Measurements from ENCODE around the gene TMEM116. TPM values are rescaled to one million over a fixed set of nuclear protein-coding genes. Genes with fewer than 3 reads are reported as not detected.

TMEM116 gene
- total and polyA plus RNA-seq, 5 donors, result 9.3 to 24.1 (median 17.1) TPM

GRCh38 chr12:112023759-112024396, 10.9 kb upstream of the TMEM116 start:
- WGBS, result 89% methylated on average over 4 of the region's 4 CpGs
- Histone ChIP-seq H3K4me1 (ENCODE audit: control insufficient read depth, insufficient read depth, low read length) (peaks cover 2% of the 10 kb centered on the region), H3K9me3 (ENCODE audit: control insufficient read depth, low read length) (no peaks in the 10 kb centered on the region), H3K4me3 (ENCODE audit: low read length) (no peak overlapping the region), H3K27ac (ENCODE audit: low read length) (no peak overlapping the region), H3K27me3 (ENCODE audit: control insufficient read depth, insufficient read depth) (no peaks in the 10 kb centered on the region)
- ATAC-seq (no peak), DNase-seq (no peak)
- intact Hi-C loops (cut with DNase I), result no loop called here

DNA sequence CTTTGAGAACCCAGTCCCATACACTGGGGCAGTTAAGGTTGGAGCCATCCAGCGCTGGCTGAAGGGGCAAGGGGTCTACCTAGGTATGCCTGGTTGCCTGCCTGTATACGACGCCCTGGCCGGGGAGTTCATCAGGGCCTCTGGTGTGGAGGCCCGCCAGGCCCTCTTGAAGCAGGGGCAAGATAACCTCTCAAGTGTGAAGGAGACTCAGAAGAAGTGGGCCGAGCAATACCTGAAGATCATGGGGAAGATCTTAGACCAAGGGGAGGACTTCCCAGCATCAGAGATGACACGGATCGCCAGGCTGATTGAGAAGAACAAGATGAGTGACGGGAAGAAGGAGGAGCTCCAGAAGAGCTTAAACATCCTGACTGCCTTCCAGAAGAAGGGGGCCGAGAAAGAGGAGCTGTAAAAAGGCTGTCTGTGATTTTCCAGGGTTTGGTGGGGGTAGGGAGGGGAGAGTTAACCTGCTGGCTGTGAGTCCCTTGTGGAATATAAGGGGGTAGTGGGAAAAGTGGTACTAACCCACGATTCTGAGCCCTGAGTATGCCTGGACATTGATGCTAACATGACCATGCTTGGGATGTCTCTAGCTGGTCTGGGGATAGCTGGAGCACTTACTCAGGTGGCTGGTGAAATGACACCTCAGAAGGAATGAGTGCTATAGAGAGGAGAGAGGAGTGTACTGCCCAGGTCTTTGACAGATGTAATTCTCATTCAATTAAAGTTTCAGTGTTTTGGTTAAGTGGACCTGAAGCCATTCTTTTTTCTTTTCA, 9.5 kb upstream of the TMEM116 start:
- intact Hi-C loops (cut with DNase I), result no loop called here
- Histone ChIP-seq H3K27ac (ENCODE audit: low read length) (no peak overlapping the region), H3K27me3 (ENCODE audit: control insufficient read depth, insufficient read depth) (no peaks in the 10 kb centered on the region), H3K4me1 (ENCODE audit: control insufficient read depth, insufficient read depth, low read length) (peaks cover 2% of the 10 kb centered on the region), H3K4me3 (ENCODE audit: low read length) (no peak overlapping the region), H3K9me3 (ENCODE audit: control insufficient read depth, low read length) (no peaks in the 10 kb centered on the region)
- no peak for DNase-seq
- ATAC-seq, result peak; percentile 32 to 36
- 87% methylated on average over 11 of the region's 11 CpGs for WGBS

DNA sequence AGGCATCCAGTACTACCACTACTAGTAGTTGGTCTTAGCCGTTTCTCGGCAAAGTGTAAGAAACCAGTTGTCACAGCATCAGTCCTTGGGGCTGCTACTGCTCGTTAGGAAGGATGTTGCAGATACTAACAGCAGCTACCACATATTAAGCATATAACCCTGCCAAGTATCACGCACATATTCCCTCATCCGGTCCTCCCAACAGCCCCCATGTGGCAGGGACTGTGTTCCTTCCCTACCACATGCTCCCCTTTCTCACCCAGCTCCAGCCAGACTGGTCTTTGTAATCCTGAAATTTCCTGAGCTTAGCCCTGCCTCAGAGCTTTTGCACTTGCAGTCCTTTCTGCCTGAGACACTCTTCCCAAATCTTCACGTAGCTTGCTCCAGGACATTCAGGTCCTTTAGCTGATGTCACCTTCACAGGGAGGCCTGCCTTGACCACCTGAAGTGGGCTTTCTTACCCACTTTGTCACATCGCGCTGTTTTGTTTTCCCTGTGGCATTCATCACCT, 8.0 kb upstream of the TMEM116 start:
- Histone ChIP-seq H3K4me1 (ENCODE audit: control insufficient read depth, insufficient read depth, low read length) (peaks cover 2% of the 10 kb centered on the region), H3K27me3 (ENCODE audit: control insufficient read depth, insufficient read depth) (no peaks in the 10 kb centered on the region), H3K9me3 (ENCODE audit: control insufficient read depth, low read length) (no peaks in the 10 kb centered on the region), H3K4me3 (ENCODE audit: low read length) (no peak overlapping the region), H3K27ac (ENCODE audit: low read length) (no peak overlapping the region)
- DNase-seq, result no peak
- 85% methylated on average over 8 of the region's 8 CpGs for WGBS
- no peak for ATAC-seq
- intact Hi-C loops (cut with DNase I), result no loop called here

GRCh38 chr12:112018571-112019237, 5.7 kb upstream of the TMEM116 start:
- ATAC-seq, result no peak
- no peak overlapping the region for H3K4me3 ChIP-seq (ENCODE audit: low read length)
- intact Hi-C loops (cut with DNase I), result loop anchor here in 2 of 4 donors (10.0 kb wide), 1 partner anchor 74 kb away; no protein-coding TSS in a partner anchor
- H3K9me3 ChIP-seq (ENCODE audit: control insufficient read depth, low read length), result no peaks in the 10 kb centered on the region
- 87% methylated on average over 2 of the region's 2 CpGs for WGBS
- no peak for DNase-seq
- H3K27ac ChIP-seq (ENCODE audit: low read length), result no peak overlapping the region
- no peaks in the 10 kb centered on the region for H3K27me3 ChIP-seq (ENCODE audit: control insufficient read depth, insufficient read depth)
- peaks cover 4% of the 10 kb centered on the region for H3K4me1 ChIP-seq (ENCODE audit: control insufficient read depth, insufficient read depth, low read length)

DNA sequence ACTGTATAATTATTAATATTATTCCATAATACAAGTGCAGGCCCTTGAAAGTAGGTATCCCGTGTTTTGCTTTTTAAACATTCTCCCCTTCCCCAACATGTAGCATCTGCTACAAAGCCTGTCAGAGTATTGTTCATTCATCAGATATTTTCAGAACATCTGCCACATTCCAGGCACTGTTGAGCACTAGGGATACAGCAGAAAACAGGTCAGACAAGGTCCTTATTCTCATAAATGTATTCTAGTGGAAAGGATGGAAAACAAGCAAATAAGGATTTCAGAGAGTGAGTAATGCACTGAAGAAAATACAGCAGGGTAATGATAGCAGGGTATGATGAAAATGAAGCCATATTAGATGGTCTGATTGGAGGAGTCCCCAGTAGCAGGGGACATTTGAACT, 4.1 kb upstream of the TMEM116 start:
- Histone ChIP-seq H3K27me3 (ENCODE audit: control insufficient read depth, insufficient read depth) (no peaks in the 10 kb centered on the region), H3K4me3 (ENCODE audit: low read length) (no peak overlapping the region), H3K27ac (ENCODE audit: low read length) (no peak overlapping the region), H3K4me1 (ENCODE audit: control insufficient read depth, insufficient read depth, low read length) (peaks cover 4% of the 10 kb centered on the region), H3K9me3 (ENCODE audit: control insufficient read depth, low read length) (no peaks in the 10 kb centered on the region)
- DNase-seq (no peak), ATAC-seq (no peak)
- 84% methylated on average over 1 of the region's 1 CpG for WGBS
- intact Hi-C loops (cut with DNase I), result loop anchor here in 2 of 4 donors (10.0 kb wide), 1 partner anchor 72 kb away; no protein-coding TSS in a partner anchor

DNA sequence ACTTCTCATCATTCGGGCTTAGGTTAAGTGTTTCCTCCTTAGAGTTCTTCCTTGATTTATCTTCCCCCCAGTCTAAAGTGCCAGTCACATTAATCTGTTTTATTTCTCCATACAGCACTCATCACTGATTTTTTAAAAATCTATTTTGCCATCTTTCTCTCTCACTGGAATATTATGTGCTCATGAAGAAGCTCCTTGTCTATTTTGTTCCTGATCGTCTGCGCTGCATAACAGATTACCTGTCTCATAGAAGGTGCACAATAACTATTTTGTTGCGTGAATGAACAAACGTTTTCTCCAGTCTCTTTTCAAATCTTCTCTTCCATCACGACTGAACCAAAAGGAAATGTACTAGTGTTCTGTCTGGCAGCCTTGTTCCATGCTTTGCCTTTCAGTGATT, 3.0 kb upstream of the TMEM116 start:
- no peak overlapping the region for H3K4me3 ChIP-seq (ENCODE audit: low read length)
- H3K27me3 ChIP-seq (ENCODE audit: control insufficient read depth, insufficient read depth), result no peaks in the 10 kb centered on the region
- WGBS, result 95% methylated on average over 6 of the region's 6 CpGs
- no peak for DNase-seq
- peaks cover 7% of the 10 kb centered on the region for H3K4me1 ChIP-seq (ENCODE audit: control insufficient read depth, insufficient read depth, low read length)
- H3K27ac ChIP-seq (ENCODE audit: low read length), result no peak overlapping the region
- intact Hi-C loops (cut with DNase I), result loop anchor here in 2 of 4 donors (10.0 kb wide), 1 partner anchor 71 kb away; no protein-coding TSS in a partner anchor
- no peaks in the 10 kb centered on the region for H3K9me3 ChIP-seq (ENCODE audit: control insufficient read depth, low read length)
- ATAC-seq, result no peak

DNA sequence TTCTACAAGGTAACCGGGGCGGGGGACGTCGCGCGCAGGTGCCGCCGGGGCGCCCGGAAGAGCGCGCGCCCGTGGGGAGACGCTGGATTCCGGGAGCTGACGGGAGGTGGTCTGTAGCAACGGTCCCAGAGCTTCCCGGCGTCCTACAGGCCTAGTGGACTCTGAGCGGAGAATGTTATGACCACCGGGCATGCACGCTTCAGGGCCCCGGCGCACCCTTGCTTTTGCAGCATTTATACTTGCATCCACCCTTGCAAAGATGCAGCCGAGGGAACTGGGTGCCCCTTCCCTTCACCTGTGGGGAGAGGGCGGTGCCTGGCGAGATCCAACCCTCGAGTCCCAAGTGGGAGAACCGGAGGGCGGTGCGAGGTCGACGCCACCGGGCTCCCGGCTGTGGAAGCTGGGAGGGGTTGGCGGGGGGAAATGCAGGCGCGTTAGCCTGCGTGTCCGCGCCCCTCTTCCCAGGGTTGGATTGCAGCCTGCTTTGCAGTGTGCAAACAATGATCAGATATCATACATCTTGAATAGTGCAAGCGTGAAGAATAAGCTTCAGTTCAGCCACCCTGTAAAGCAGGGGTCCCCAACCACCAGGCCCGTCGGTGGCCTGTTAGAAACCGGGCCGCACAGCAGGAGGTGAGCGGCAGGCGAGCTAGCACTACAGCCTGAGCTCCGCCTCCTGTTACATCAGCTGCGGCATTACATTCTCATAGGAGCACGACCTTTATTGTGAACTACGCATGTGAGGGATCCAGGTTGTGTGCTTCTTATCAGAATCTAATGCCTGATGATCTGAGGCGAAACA, 837 bp upstream of the TMEM116 start:
- DNase-seq, result peak; percentile 54 to 82 (median 79)
- peak overlapping the region; percentile 55 for H3K4me3 ChIP-seq (ENCODE audit: low read length)
- no peaks in the 10 kb centered on the region for H3K27me3 ChIP-seq (ENCODE audit: control insufficient read depth, insufficient read depth)
- peaks cover 10% of the 10 kb centered on the region for H3K4me1 ChIP-seq (ENCODE audit: control insufficient read depth, insufficient read depth, low read length)
- intact Hi-C loops (cut with DNase I), result loop anchor here in 2 of 4 donors (10.0 kb wide), 1 partner anchor 69 kb away; no protein-coding TSS in a partner anchor
- ATAC-seq, result peak; percentile 36 to 48
- 2% methylated on average over 54 of the region's 54 CpGs for WGBS
- H3K27ac ChIP-seq (ENCODE audit: low read length), result peak overlapping the region; percentile 73
- H3K9me3 ChIP-seq (ENCODE audit: control insufficient read depth, low read length), result no peaks in the 10 kb centered on the region

DNA sequence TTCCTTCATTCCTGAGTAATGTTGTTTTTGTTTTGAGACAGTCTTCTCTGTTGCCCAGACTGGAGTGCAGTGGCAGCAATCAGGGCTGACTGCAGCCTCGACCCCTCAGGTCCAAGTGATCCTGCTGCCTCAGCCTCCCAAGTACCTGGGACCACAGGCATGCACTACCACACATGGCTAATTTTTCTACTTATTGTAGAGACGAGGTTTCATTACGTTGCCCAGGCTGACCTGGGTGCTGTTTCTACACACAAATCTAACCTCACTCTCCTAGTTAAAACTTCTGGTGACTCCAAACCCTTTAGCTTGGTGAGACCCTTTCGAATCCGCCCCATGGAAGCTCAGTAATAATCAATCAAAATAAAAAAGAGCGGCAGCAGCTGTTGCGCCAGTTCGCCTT, 1.3 kb downstream of the TMEM116 start:
- 94% methylated on average over 8 of the region's 8 CpGs for WGBS
- ATAC-seq, result no peak
- no peaks in the 10 kb centered on the region for H3K27me3 ChIP-seq (ENCODE audit: control insufficient read depth, insufficient read depth)
- H3K9me3 ChIP-seq (ENCODE audit: control insufficient read depth, low read length), result no peaks in the 10 kb centered on the region
- H3K27ac ChIP-seq (ENCODE audit: low read length), result no peak overlapping the region
- peaks cover 10% of the 10 kb centered on the region for H3K4me1 ChIP-seq (ENCODE audit: control insufficient read depth, insufficient read depth, low read length)
- intact Hi-C loops (cut with DNase I), result loop anchor here in 2 of 4 donors (10.0 kb wide), 1 partner anchor 67 kb away; no protein-coding TSS in a partner anchor
- H3K4me3 ChIP-seq (ENCODE audit: low read length), result no peak overlapping the region
- DNase-seq, result peak in 1 of 3 donors; percentile 15

DNA sequence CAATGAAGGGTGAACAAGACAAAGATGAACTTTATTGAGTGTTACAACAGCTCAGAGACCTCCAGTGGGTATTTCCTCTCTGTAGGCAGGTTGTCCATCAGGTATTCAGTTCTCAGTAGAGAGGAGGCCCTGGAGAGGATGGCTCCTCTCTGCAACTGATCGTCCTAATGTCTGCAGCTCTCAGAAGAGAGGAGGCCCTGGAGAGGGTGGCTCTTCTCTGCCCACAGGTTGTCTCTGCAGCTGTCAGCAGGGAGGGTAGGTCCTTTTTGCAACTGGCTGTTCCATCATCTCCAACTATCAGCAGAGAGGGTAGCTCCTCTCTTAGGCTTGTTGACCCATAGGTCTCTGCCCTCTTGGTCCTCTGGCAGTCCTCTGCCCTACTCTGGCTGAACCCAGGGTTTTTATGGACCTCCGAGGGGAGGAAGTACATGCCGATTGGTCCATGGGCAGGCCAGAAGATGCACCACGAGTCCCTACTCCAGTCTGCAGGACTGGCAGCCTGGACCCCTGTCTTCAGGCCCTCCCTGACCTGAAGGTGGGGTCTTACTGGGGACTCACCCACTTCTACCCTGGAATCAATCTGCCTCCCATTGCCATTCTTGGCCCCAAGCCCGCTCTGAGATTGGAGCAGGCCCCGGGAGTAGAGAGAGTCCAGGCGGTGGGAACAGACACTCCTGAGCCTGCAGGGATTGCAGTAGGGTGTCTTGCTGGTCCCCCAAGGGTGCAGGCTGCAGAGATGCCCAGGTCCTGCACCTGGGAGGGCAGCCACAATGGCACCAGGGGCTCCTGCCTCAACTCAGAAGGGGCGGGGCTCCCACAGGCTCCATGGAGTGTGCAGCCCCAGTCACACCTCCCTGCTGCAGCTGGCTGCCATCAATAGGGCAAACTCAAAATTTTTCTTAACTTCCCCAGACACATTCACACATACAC, 2.3 kb downstream of the TMEM116 start:
- no peaks in the 10 kb centered on the region for H3K9me3 ChIP-seq (ENCODE audit: control insufficient read depth, low read length)
- ATAC-seq (no peak), DNase-seq (peak in 1 of 3 donors; percentile 44)
- H3K27ac ChIP-seq (ENCODE audit: low read length), result no peak overlapping the region
- intact Hi-C loops (cut with DNase I), result loop anchor here in 2 of 4 donors (10.0 kb wide), 1 partner anchor 66 kb away; no protein-coding TSS in a partner anchor
- H3K4me3 ChIP-seq (ENCODE audit: low read length), result no peak overlapping the region
- WGBS, result 92% methylated on average over 8 of the region's 8 CpGs
- H3K4me1 ChIP-seq (ENCODE audit: control insufficient read depth, insufficient read depth, low read length), result peaks cover 10% of the 10 kb centered on the region
- H3K27me3 ChIP-seq (ENCODE audit: control insufficient read depth, insufficient read depth), result no peaks in the 10 kb centered on the region

Data from right cardiac atrium (tissue), 5 donors.